NCI-H345 treated with DMSO at 0.1 percent for 48 hours (cell line): ENCODE data around the gene PRG3.

Experiments
- DNase-seq: peaks from one replicate; lab custom pipeline; 2025; ENCODE audit not compliant: unreplicated experiment; lab: John Stamatoyannopoulos, UW

PRG3 gene

GRCh38 chr11:57391539-57391938 is 10.6 kb upstream of the PRG3 start:
- no peak for DNase-seq

- no peak for DNase-seq
Measured at GRCh38 chr11:57391111-57391510, 10.2 kb upstream of the PRG3 start.

GRCh38 chr11:57390535-57390934 is 9.6 kb upstream of the PRG3 start, which contains the start of gene PRG2:
PRG2 (minus strand) TSS chr11:57390650; CDS start chr11:57389944, 706 bp downstream.
- no peak for DNase-seq

- no peak for DNase-seq
Measured at GRCh38 chr11:57387289-57388030, 6.5 kb upstream of the PRG3 start.

- no peak for DNase-seq
Measured at GRCh38 chr11:57386178-57386940, 5.4 kb upstream of the PRG3 start.

GRCh38 chr11:57379732-57380131 is 1.2 kb downstream of the PRG3 start:
- DNase-seq = no peak

GRCh38 chr11:57378186-57378585 is 2.8 kb downstream of the PRG3 start:
- DNase-seq = no peak

- no peak for DNase-seq
Measured at GRCh38 chr11:57377107-57377506, 3.8 kb downstream of the PRG3 start.

GRCh38 chr11:57376095-57377090 is 4.6 kb downstream of the PRG3 start:
- DNase-seq = no peak

- DNase-seq = no peak
Measured at GRCh38 chr11:57375490-57375889, 5.5 kb downstream of the PRG3 start.

- DNase-seq = no peak
Measured at GRCh38 chr11:57374966-57375365, 6.0 kb downstream of the PRG3 start.

- DNase-seq = no peak
Measured at GRCh38 chr11:57373146-57373545, 7.8 kb downstream of the PRG3 start.

GRCh38 chr11:57370941-57371340 is 10.0 kb downstream of the PRG3 start:
- no peak for DNase-seq

GRCh38 chr11:57370251-57370650 is 10.7 kb downstream of the PRG3 start:
- no peak for DNase-seq

- no peak for DNase-seq
Measured at GRCh38 chr11:57368845-57369232, 12.1 kb downstream of the PRG3 start.

GRCh38 chr11:57368106-57368844 is 12.7 kb downstream of the PRG3 start:
- no peak for DNase-seq

GRCh38 chr11:57364851-57365660 is 15.9 kb downstream of the PRG3 start:
- DNase-seq = no peak

GRCh38 chr11:57363131-57364080 is 17.5 kb downstream of the PRG3 start:
- DNase-seq = no peak

GRCh38 chr11:57361926-57362325 is 19.0 kb downstream of the PRG3 start:
- DNase-seq = no peak
